CD4-positive, alpha-beta T cell treated with Interleukin-17A for 4 hours (primary cell): ENCODE measurements around the gene ZNF841.
A peak's percentile ranks its signal among the peaks of the same experiment; 100 is the strongest.
"Not testable (repeated sequence)": the region's sequence is repeated elsewhere in the genome, so short reads cannot be mapped to it uniquely, and the experiment has no call there.

Experiments
- DNase-seq: peaks from one replicate; pipeline ENCODE4 v3.0.0-alpha.2; 2020; ENCODE audit warnings: mixed read lengths

The ZNF841 gene

DNA sequence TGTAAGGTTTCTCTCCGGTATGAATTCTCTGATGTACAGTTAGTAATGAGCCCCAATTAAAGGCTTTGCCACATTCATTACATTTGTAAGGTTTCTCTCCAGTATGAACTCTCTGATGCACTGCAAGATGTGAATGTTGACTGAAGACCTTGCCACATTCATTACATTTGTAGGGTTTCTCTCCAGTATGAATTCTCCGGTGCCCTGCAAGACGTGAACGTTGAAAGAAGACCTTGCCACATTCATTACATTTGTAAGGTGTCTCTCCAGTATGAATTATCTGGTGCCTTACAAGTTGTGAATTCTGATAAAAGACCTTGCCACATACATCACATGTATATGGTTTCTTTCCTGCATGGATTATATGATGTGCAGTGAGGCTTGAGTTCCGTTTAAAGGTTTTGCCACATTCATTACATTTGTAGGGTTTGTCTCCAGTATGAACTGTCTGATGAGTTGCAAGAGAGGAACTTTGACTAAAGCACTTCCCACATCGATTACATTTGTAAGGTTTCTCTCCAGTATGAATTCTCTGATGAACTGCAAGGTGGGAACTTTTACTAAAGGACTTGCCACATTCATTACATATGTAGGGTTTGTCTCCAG lies 29.2 kb downstream of the ZNF841 start:
- no peak for DNase-seq

- no peak for DNase-seq
Measured at GRCh38 chr19:52065399-52065798, 30.2 kb downstream of the ZNF841 start.

DNA sequence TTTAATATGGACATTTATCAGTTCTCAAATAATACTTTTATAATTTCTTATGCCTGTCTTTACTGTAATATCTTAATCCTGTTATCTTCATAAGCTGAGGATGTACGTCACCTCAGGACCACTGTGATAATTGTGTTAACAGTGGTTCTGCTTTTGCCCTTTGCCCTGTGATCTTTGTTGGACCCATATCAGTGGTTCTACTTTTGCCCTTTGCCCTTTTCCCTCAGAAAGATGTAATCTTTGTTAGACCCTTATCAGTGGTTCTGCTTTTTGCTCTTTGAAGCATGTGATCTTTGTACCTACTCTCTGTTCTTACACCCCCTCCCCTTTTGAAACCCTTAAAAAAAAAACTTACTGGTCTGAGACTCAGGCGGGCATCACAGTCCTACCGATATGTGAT lies 39.1 kb downstream of the ZNF841 start:
- not testable (repeated sequence) for DNase-seq

DNA sequence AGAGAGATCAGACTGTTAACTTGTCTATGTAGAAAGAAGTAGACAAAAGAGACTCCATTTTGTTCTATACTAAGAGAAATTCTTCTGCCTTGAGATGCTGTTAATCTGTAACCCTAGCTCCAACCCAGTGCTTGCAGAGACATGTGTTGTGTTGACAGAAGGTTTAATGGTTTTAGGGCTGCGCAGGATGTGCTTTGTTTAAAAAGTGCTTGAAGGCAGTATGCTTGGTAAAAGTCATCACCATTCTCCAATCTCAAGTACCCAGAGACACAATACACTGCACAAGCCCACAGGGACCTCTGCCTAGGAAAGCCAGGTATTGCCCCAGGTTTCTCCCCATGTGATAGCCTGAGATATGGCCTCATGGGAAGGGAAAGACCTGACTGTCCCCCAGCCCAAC lies 43.8 kb downstream of the ZNF841 start:
- DNase-seq = not testable (repeated sequence)

DNA sequence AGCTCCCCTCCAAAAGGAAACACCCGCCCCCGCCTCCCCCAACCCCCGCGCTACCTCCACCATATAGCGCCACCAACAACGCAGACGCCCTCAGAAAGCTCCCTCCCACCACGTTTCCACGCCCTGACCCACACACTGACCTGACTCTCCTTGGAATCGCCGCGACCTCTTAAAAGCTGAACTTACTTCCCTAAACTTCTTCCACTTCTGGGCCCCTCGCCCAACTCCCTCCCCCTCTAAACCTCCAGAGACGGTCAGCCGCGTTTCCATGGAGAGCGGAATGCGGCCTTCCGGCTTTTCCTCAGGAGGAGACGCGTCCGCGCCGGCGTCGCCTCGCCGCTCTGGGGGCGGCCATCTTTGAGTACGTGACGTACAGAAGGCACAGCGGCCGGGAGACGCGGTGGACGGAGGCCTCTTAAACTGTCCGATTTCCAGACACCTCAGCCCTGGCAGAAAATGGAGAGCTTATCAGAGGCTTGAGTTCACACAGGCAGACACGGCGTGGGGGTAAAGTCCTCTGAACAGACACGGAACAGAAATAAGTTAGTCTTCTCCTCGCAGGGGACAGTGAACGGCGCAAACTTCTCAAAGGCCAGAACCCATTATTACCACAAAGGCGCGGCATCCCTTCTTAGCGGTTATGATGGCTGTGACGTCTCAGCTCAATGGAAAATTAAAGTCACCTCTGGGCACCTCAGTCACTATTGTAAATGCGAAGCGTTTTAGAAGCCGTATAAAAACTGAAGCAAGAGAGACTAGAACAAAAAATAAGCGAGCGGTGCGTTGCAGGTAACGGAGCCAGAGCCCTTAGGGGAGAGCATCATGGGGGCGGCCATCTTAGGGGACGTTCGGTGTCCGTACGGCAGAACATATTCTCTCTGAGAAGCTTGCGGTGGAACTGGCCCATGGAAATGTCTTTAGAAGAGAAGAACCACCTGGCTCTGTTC lies 46.7 kb downstream of the ZNF841 start, which contains the start of gene ZNF432:
ZNF432 (minus strand) TSS at position 284 of the 947 bp plus-strand sequence. CDS start 1,970 bp downstream, outside the sequence.
- peak; percentile 88 for DNase-seq

GRCh38 chr19:52039169-52039568 lies 56.4 kb downstream of the ZNF841 start:
- DNase-seq = no peak

- no peak for DNase-seq
Measured at GRCh38 chr19:52034051-52034728, 61.4 kb downstream of the ZNF841 start.

- no peak for DNase-seq
Measured at GRCh38 chr19:52028780-52029123, 66.8 kb downstream of the ZNF841 start.

GRCh38 chr19:52028027-52028779 lies 67.4 kb downstream of the ZNF841 start, which contains the start of gene ZNF614:
Gene ZNF614 (minus strand): TSS chr19:52028379. CDS start chr19:52025745, 2,634 bp downstream.
- peak; percentile 83 for DNase-seq

- not testable (repeated sequence) for DNase-seq
Measured at GRCh38 chr19:52026255-52026990, 69.1 kb downstream of the ZNF841 start.

GRCh38 chr19:52024478-52024877 lies 71.1 kb downstream of the ZNF841 start:
- not testable (repeated sequence) for DNase-seq

DNA sequence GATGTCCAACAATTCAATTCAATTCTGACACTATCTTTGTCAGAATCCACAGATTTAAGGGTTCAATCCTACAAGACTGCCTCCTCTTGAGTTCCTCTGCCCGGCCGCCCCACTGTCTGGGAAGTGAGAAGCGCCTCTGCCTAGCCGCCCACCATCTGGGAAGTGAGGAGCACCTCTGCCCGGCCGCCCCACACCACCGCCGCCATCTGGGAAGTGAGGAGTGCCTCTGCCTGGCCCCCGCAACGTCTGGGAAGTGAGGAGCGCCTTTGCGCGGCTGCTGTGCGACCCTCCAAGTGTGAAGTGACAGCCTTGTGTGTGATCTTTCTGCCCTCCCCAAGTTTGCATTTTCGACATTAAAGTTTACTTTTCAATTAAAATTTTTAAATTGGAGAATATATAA lies 73.4 kb downstream of the ZNF841 start:
- no peak for DNase-seq

- DNase-seq = no peak
Measured at GRCh38 chr19:52020506-52020905, 75.1 kb downstream of the ZNF841 start.
